ENCODE results near the gene KRT6B. TPM values are rescaled to one million over a fixed set of nuclear protein-coding genes. Genes with fewer than 3 reads are reported as not detected.
"Not testable (repeated sequence)": the region's sequence is repeated elsewhere in the genome, so short reads cannot be mapped to it uniquely, and the experiment has no call there.

KRT6B gene
- total RNA-seq, 1 donor from 2014 or later, result not detected

- DNase-seq (no peak), ATAC-seq (ENCODE audit: low read depth) (no peak)
- Mint-ChIP-seq H3K9me3 (no peaks in the 10 kb centered on the region), H3K36me3 (ENCODE audit: low read depth) (no peaks in the 10 kb centered on the region), H3K4me1 (peaks cover 2% of the 10 kb centered on the region), H3K27ac (no peak overlapping the region), H3K4me3 (no peak overlapping the region), H3K27me3 (peaks cover 14% of the 10 kb centered on the region)
- ChIA-PET CTCF (no interaction called here), POLR2A (no interaction called here)
- intact Hi-C loops (cut with micrococcal nuclease), result no loop called here
- no peak for TF ChIP-seq CTCF (IDR thresholded peaks at IDR 0.05)
Observed at GRCh38 chr12:52494100-52494499, 42.2 kb upstream of the KRT6B start.

- ChIA-PET CTCF (no interaction called here), POLR2A (no interaction called here)
- TF ChIP-seq CTCF (IDR thresholded peaks at IDR 0.05), result no peak
- peaks cover 2% of the 10 kb centered on the region for H3K4me1 Mint-ChIP-seq
- intact Hi-C loops (cut with micrococcal nuclease), result no loop called here
- no peak within 1 kb of the TSS for H3K4me3 Mint-ChIP-seq
- H3K9me3 Mint-ChIP-seq, result no peaks in the 10 kb centered on the region
- no peak within 1 kb of the TSS for H3K27ac Mint-ChIP-seq
- no peaks in the 10 kb centered on the region for H3K36me3 Mint-ChIP-seq (ENCODE audit: low read depth)
- DNase-seq, result no peak
- no peak for ATAC-seq (ENCODE audit: low read depth)
- peaks cover 14% of the 10 kb centered on the region for H3K27me3 Mint-ChIP-seq
Observed at GRCh38 chr12:52493172-52493571, 41.2 kb upstream of the KRT6B start, which contains the start of gene KRT6A. Gene KRT6A, minus strand, starts transcription at chr12:52493257. Its CDS starts 69 bp downstream, at chr12:52493188.

- ATAC-seq (ENCODE audit: low read depth); POLR2A ChIA-PET; intact Hi-C loops (cut with micrococcal nuclease); H3K4me1 Mint-ChIP-seq; H3K4me3 Mint-ChIP-seq; H3K36me3 Mint-ChIP-seq (ENCODE audit: low read depth); CTCF ChIA-PET; H3K27ac Mint-ChIP-seq; H3K9me3 Mint-ChIP-seq; DNase-seq: not testable (repeated sequence)
- H3K27me3 Mint-ChIP-seq, result peaks cover 13% of the 10 kb centered on the region
Observed at GRCh38 chr12:52492405-52492804, 40.5 kb upstream of the KRT6B start.

GRCh38 chr12:52491495-52491894 lies 39.5 kb upstream of the KRT6B start:
- H3K36me3 Mint-ChIP-seq (ENCODE audit: low read depth); CTCF ChIA-PET; H3K4me3 Mint-ChIP-seq; DNase-seq; H3K9me3 Mint-ChIP-seq; H3K4me1 Mint-ChIP-seq; intact Hi-C loops (cut with micrococcal nuclease); ATAC-seq (ENCODE audit: low read depth); POLR2A ChIA-PET; H3K27ac Mint-ChIP-seq: not testable (repeated sequence)
- peaks cover 11% of the 10 kb centered on the region for H3K27me3 Mint-ChIP-seq

GRCh38 chr12:52488736-52489135 lies 36.8 kb upstream of the KRT6B start:
- Mint-ChIP-seq H3K27ac (no peak overlapping the region), H3K4me1 (no peaks in the 10 kb centered on the region), H3K36me3 (ENCODE audit: low read depth) (no peaks in the 10 kb centered on the region), H3K4me3 (no peak overlapping the region), H3K9me3 (peaks cover 15% of the 10 kb centered on the region), H3K27me3 (peaks cover 19% of the 10 kb centered on the region)
- intact Hi-C loops (cut with micrococcal nuclease), result no loop called here
- DNase-seq (no peak), ATAC-seq (ENCODE audit: low read depth) (no peak)
- ChIA-PET CTCF (no interaction called here), POLR2A (no interaction called here)
- TF ChIP-seq CTCF (IDR thresholded peaks at IDR 0.05), result no peak

GRCh38 chr12:52487744-52488443 lies 35.9 kb upstream of the KRT6B start:
- H3K4me1 Mint-ChIP-seq; CTCF ChIA-PET; intact Hi-C loops (cut with micrococcal nuclease); DNase-seq; H3K27ac Mint-ChIP-seq; ATAC-seq (ENCODE audit: low read depth); POLR2A ChIA-PET; H3K4me3 Mint-ChIP-seq; H3K36me3 Mint-ChIP-seq (ENCODE audit: low read depth): not testable (repeated sequence)
- H3K27me3 Mint-ChIP-seq, result peaks cover 16% of the 10 kb centered on the region
- peaks cover 15% of the 10 kb centered on the region for H3K9me3 Mint-ChIP-seq

GRCh38 chr12:52487211-52487610 lies 35.3 kb upstream of the KRT6B start:
- CTCF ChIA-PET, result no interaction called here
- H3K4me1 Mint-ChIP-seq, result no peaks in the 10 kb centered on the region
- peaks cover 15% of the 10 kb centered on the region for H3K9me3 Mint-ChIP-seq
- no peak for DNase-seq
- no peak overlapping the region for H3K4me3 Mint-ChIP-seq
- intact Hi-C loops (cut with micrococcal nuclease), result no loop called here
- peaks cover 19% of the 10 kb centered on the region for H3K27me3 Mint-ChIP-seq
- POLR2A ChIA-PET, result no interaction called here
- no peak overlapping the region for H3K27ac Mint-ChIP-seq
- no peak for TF ChIP-seq CTCF (IDR thresholded peaks at IDR 0.05)
- no peaks in the 10 kb centered on the region for H3K36me3 Mint-ChIP-seq (ENCODE audit: low read depth)
- no peak for ATAC-seq (ENCODE audit: low read depth)
